ENCODE data around the gene ZNF525. TPM values are rescaled to one million over a fixed set of nuclear protein-coding genes. Genes with fewer than 3 reads are reported as not detected.

The ZNF525 gene
- total RNA-seq, 1 experiment from 2014 or later, result 9.2 TPM

- Histone ChIP-seq H3K4me3 (ENCODE audit: low read depth, low read length, poor library complexity, severe bottlenecking) (no peak overlapping the region), H3K27ac (ENCODE audit: low read depth, low read length, poor library complexity, severe bottlenecking) (no peak overlapping the region), H3K4me1 (ENCODE audit: insufficient read depth, low read length, poor library complexity, severe bottlenecking) (no peaks in the 10 kb centered on the region), H3K27me3 (replicated peaks; ENCODE audit: insufficient read depth, low read depth, low read length, poor library complexity) (no peaks in the 10 kb centered on the region), H3K9me3 (ENCODE audit: low read depth, low read length, poor library complexity, severe bottlenecking) (peaks cover 12% of the 10 kb centered on the region), H3K36me3 (ENCODE audit: insufficient read depth, low read length, poor library complexity, severe bottlenecking) (no peaks in the 10 kb centered on the region)
- DNase-seq (ENCODE audit: low spot score), result no peak
- POLR2A ChIA-PET (ENCODE audit: low non-redundant PET), result no interaction called here
- no TSS peak for BruUV-seq (replicated peaks)
- intact Hi-C loops (cut with micrococcal nuclease; ENCODE audit: unreplicated experiment), result no loop called here
- CTCF ChIA-PET, result no interaction called here
- TF ChIP-seq CTCF (conservative IDR thresholded peaks at IDR 0.05; ENCODE audit: low read depth, low read length) (no peak), EZH2 (IDR thresholded peaks at IDR 0.05; ENCODE audit: borderline replicate concordance, low read depth, low read length, poor library complexity, severe bottlenecking) (no peak)
Measured at GRCh38 chr19:53388904-53389303, 23.4 kb downstream of the ZNF525 start.

GRCh38 chr19:53389571-53389970, 24.1 kb downstream of the ZNF525 start:
- POLR2A ChIA-PET (ENCODE audit: low non-redundant PET), result no interaction called here

GRCh38 chr19:53389978-53390377, 24.5 kb downstream of the ZNF525 start:
- intact Hi-C loops (cut with micrococcal nuclease; ENCODE audit: unreplicated experiment), result no loop called here
- no TSS peak for BruUV-seq (replicated peaks)
- H3K27ac ChIP-seq (ENCODE audit: low read depth, low read length, poor library complexity, severe bottlenecking), result no peak overlapping the region
- POLR2A ChIA-PET (ENCODE audit: low non-redundant PET), result no interaction called here
- no peak for DNase-seq (ENCODE audit: low spot score)
- H3K4me1 ChIP-seq (ENCODE audit: insufficient read depth, low read length, poor library complexity, severe bottlenecking), result no peaks in the 10 kb centered on the region
- no peak overlapping the region for H3K4me3 ChIP-seq (ENCODE audit: low read depth, low read length, poor library complexity, severe bottlenecking)
- CTCF ChIA-PET, result no interaction called here
- H3K27me3 ChIP-seq (replicated peaks; ENCODE audit: insufficient read depth, low read depth, low read length, poor library complexity), result no peaks in the 10 kb centered on the region
- H3K9me3 ChIP-seq (ENCODE audit: low read depth, low read length, poor library complexity, severe bottlenecking), result peaks cover 9% of the 10 kb centered on the region
- TF ChIP-seq CTCF (conservative IDR thresholded peaks at IDR 0.05; ENCODE audit: low read depth, low read length) (no peak), EZH2 (IDR thresholded peaks at IDR 0.05; ENCODE audit: borderline replicate concordance, low read depth, low read length, poor library complexity, severe bottlenecking) (no peak)
- H3K36me3 ChIP-seq (ENCODE audit: insufficient read depth, low read length, poor library complexity, severe bottlenecking), result no peaks in the 10 kb centered on the region

More at GRCh38 chr19:53389571-53389970, 24.1 kb downstream of the ZNF525 start:
- no TSS peak for BruUV-seq (replicated peaks)
- peaks cover 12% of the 10 kb centered on the region for H3K9me3 ChIP-seq (ENCODE audit: low read depth, low read length, poor library complexity, severe bottlenecking)
- DNase-seq (ENCODE audit: low spot score), result no peak
- intact Hi-C loops (cut with micrococcal nuclease; ENCODE audit: unreplicated experiment), result no loop called here
- H3K36me3 ChIP-seq (ENCODE audit: insufficient read depth, low read length, poor library complexity, severe bottlenecking), result no peaks in the 10 kb centered on the region
- H3K27ac ChIP-seq (ENCODE audit: low read depth, low read length, poor library complexity, severe bottlenecking), result no peak overlapping the region
- TF ChIP-seq CTCF (conservative IDR thresholded peaks at IDR 0.05; ENCODE audit: low read depth, low read length), result no peak
- no peak for TF ChIP-seq EZH2 (IDR thresholded peaks at IDR 0.05; ENCODE audit: borderline replicate concordance, low read depth, low read length, poor library complexity, severe bottlenecking)
- H3K4me3 ChIP-seq (ENCODE audit: low read depth, low read length, poor library complexity, severe bottlenecking), result no peak overlapping the region
- H3K27me3 ChIP-seq (replicated peaks; ENCODE audit: insufficient read depth, low read depth, low read length, poor library complexity), result no peaks in the 10 kb centered on the region
- no peaks in the 10 kb centered on the region for H3K4me1 ChIP-seq (ENCODE audit: insufficient read depth, low read length, poor library complexity, severe bottlenecking)
- CTCF ChIA-PET, result no interaction called here
